Measurements from ENCODE around the gene RFXANK.

The RFXANK gene

GRCh38 chr19:19165396-19165795, 26.7 kb upstream of the RFXANK start:
- Histone ChIP-seq H3K36me3 (ENCODE audit: control insufficient read depth in 2 of 2, insufficient read depth in 1 of 2, low read length in 2 of 2) (no peaks in the 10 kb centered on the region), H3K27ac (ENCODE audit: extremely low read depth, low read depth, low read length) (no peak overlapping the region), H3K9me3 (ENCODE audit: control insufficient read depth, insufficient read depth, low read depth, low read length) (no peaks in the 10 kb centered on the region), H3K4me3 (ENCODE audit: low read depth, low read length) (no peak overlapping the region), H3K4me1 (ENCODE audit: control insufficient read depth, insufficient read depth, low read length) (no peaks in the 10 kb centered on the region)
- TF ChIP-seq, protein P1, sequence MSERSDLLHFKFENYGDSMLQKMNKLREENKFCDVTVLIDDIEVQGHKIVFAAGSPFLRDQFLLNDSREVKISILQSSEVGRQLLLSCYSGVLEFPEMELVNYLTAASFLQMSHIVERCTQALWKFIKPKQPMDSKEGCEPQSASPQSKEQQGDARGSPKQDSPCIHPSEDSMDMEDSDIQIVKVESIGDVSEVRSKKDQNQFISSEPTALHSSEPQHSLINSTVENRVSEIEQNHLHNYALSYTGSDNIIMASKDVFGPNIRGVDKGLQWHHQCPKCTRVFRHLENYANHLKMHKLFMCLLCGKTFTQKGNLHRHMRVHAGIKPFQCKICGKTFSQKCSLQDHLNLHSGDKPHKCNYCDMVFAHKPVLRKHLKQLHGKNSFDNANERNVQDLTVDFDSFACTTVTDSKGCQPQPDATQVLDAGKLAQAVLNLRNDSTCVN (tag by site-specific recombination; optimal IDR thresholded peaks at IDR 0.05): no peak
- TF ChIP-seq HIC1 (tag by site-specific recombination; IDR thresholded peaks at IDR 0.05) (no peak), ZNF140 (tag by site-specific recombination; IDR thresholded peaks at IDR 0.05) (no peak), ZNF16 (tag by site-specific recombination; IDR thresholded peaks at IDR 0.05; ENCODE audit: low read depth) (peak; percentile 89), PRDM6 (tag by site-specific recombination; IDR thresholded peaks at IDR 0.05) (no peak), ZNF121 (tag by site-specific recombination; IDR thresholded peaks at IDR 0.05) (no peak), BCL11B (tag by site-specific recombination; IDR thresholded peaks at IDR 0.05; ENCODE audit: low read depth) (no peak), ZNF623 (tag by site-specific recombination; IDR thresholded peaks at IDR 0.05) (peak; percentile 95), ZNF837 (tag by site-specific recombination; IDR thresholded peaks at IDR 0.05) (no peak)
- TF ChIP-seq, protein P2, sequence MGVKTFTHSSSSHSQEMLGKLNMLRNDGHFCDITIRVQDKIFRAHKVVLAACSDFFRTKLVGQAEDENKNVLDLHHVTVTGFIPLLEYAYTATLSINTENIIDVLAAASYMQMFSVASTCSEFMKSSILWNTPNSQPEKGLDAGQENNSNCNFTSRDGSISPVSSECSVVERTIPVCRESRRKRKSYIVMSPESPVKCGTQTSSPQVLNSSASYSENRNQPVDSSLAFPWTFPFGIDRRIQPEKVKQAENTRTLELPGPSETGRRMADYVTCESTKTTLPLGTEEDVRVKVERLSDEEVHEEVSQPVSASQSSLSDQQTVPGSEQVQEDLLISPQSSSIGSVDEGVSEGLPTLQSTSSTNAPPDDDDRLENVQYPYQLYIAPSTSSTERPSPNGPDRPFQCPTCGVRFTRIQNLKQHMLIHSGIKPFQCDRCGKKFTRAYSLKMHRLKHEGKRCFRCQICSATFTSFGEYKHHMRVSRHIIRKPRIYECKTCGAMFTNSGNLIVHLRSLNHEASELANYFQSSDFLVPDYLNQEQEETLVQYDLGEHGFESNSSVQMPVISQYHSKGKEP (tag by site-specific recombination; IDR thresholded peaks at IDR 0.05): no peak
- CTCF ChIA-PET: no interaction called here
- POLR2A ChIA-PET: no interaction called here

GRCh38 chr19:19167612-19168011, 24.4 kb upstream of the RFXANK start:
- ChIA-PET CTCF (interaction anchor here (0.5 to 1.3 kb wide), 8 partner anchors 9 to 1884 kb away, joined by 3 to 4 read pairs (median 3); no protein-coding TSS in a partner anchor), POLR2A (no interaction called here)
- 0 out of 2 replicates have a peak, but pooled peaks have one; percentile 33 for TF ChIP-seq SCRT2 (tag by site-specific recombination; IDR thresholded peaks at IDR 0.05)
- no peak for TF ChIP-seq ZSCAN30 (tag by site-specific recombination; IDR thresholded peaks at IDR 0.05)
- Histone ChIP-seq H3K36me3 (ENCODE audit: control insufficient read depth in 2 of 2, insufficient read depth in 1 of 2, low read length in 2 of 2) (no peaks in the 10 kb centered on the region), H3K9me3 (ENCODE audit: control insufficient read depth, insufficient read depth, low read depth, low read length) (no peaks in the 10 kb centered on the region), H3K27ac (ENCODE audit: extremely low read depth, low read depth, low read length) (no peak overlapping the region), H3K4me1 (ENCODE audit: control insufficient read depth, insufficient read depth, low read length) (no peaks in the 10 kb centered on the region), H3K4me3 (ENCODE audit: low read depth, low read length) (no peak overlapping the region)

- Histone ChIP-seq H3K27ac (ENCODE audit: extremely low read depth, low read depth, low read length) (no peak overlapping the region), H3K4me3 (ENCODE audit: low read depth, low read length) (no peak overlapping the region), H3K36me3 (ENCODE audit: control insufficient read depth in 2 of 2, insufficient read depth in 1 of 2, low read length in 2 of 2) (no peaks in the 10 kb centered on the region), H3K9me3 (ENCODE audit: control insufficient read depth, insufficient read depth, low read depth, low read length) (no peaks in the 10 kb centered on the region), H3K4me1 (ENCODE audit: control insufficient read depth, insufficient read depth, low read length) (no peaks in the 10 kb centered on the region)
- ChIA-PET CTCF (interaction anchor here (0.6 kb wide), 1 partner anchor 87 kb away, joined by 3 read pairs; no protein-coding TSS in a partner anchor), POLR2A (interaction anchor here (0.8 to 1.6 kb wide), 3 partner anchors 17 to 34 kb away, joined by 3 to 5 read pairs (median 3); partner anchors contain the start of genes BORCS8, NR2C2AP and RFXANK)
- TF ChIP-seq ZNF660 (tag by site-specific recombination; IDR thresholded peaks at IDR 0.05) (no peak), ZNF354C (tag by site-specific recombination; IDR thresholded peaks at IDR 0.05; ENCODE audit: borderline replicate concordance, low read depth) (no peak), ZNF768 (tag by site-specific recombination; IDR thresholded peaks at IDR 0.05) (no peak), ZNF121 (tag by site-specific recombination; IDR thresholded peaks at IDR 0.05) (0 out of 2 replicates have a peak, but pooled peaks have one; percentile 11), TCF7L2 (IDR thresholded peaks at IDR 0.05; ENCODE audit: borderline replicate concordance, low read depth, low read length) (no peak), SCRT1 (tag by site-specific recombination; IDR thresholded peaks at IDR 0.05; ENCODE audit: borderline replicate concordance) (no peak)
- TF ChIP-seq, protein P3, sequence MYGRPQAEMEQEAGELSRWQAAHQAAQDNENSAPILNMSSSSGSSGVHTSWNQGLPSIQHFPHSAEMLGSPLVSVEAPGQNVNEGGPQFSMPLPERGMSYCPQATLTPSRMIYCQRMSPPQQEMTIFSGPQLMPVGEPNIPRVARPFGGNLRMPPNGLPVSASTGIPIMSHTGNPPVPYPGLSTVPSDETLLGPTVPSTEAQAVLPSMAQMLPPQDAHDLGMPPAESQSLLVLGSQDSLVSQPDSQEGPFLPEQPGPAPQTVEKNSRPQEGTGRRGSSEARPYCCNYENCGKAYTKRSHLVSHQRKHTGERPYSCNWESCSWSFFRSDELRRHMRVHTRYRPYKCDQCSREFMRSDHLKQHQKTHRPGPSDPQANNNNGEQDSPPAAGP (tag by site-specific recombination; IDR thresholded peaks at IDR 0.05): no peak
Measured at GRCh38 chr19:19169236-19170052, 22.6 kb upstream of the RFXANK start.

All from HEK293 (cell line).